HG03439 (cell line): Measurements from ENCODE around the gene SLC27A1.
"Not testable (repeated sequence)": the region's sequence is repeated elsewhere in the genome, so short reads cannot be mapped to it uniquely, and the experiment has no call there.

ENCODE experiments used
- ATAC-seq: cut with Tn5 transposase; IDR thresholded peaks from one replicate; pipeline ENCODE4 v1.9.1; 2021; ENCODE audit warnings: mild to moderate bottlenecking, moderate library complexity; ENCODE audit not compliant: unreplicated experiment

The SLC27A1 gene

DNA sequence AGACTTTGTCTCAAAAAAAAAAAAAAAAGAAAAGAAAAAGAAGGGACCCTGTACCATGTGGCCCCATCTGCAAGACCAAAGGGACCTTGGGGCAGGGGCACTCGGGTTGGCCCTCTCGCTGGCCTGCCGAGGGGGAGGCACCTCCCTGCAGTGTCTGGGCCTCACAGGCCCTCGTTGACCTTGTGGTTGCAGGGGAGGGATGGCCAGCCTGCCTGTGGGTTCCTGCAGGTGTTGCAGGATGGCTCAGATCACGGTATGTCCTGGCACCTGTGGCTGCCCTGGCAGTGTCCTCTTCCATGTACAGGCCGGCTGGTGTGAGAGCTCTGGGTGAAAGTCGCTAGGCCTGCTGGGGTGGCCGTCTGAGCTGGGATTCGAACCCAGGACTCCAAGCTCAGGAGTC, 36.4 kb downstream of the SLC27A1 start:
- ATAC-seq: no peak

DNA sequence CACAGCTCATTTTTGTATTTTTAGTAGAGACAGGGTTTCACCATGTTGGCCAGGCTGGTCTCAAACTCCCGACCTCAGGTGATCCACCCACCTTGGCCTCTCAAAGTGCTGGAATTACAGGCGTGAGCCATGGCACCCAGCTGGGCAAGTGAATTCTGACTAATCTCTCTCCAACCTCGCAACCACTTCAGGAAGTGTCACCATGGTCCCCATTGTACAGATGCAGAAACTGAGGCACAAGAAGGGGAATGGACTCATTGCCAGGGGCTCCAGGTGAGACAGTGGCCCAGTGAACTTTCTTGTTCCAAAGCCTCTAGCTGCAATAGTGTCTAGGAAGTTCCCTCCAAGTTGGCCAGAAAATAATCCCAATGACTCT, 38.2 kb downstream of the SLC27A1 start:
- ATAC-seq: not testable (repeated sequence)

- ATAC-seq: no peak
Measured at GRCh38 chr19:17510220-17510993, 40.1 kb downstream of the SLC27A1 start.

GRCh38 chr19:17511724-17512573, 41.6 kb downstream of the SLC27A1 start:
- peak; percentile 58 for ATAC-seq

DNA sequence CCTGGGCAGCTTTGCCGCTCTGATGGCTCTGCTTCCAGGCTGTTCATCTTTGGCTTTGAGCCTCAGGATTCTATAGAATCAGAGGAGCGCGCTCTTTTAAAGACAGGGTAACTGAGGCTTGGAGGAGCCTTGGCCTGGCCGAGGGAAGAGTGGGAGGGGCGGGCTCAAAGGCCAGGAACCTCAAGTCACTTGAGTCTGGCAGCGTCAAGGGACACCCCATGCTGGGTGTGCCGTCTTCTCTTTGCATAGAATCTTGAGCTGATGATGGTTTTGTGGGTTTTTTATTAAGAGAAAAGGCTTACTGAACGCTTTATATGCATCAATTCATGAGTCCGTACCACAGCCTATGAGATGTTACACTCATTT, 42.2 kb downstream of the SLC27A1 start:
- no peak for ATAC-seq

- ATAC-seq: no peak
Measured at GRCh38 chr19:17515408-17516149, 45.3 kb downstream of the SLC27A1 start.

- no peak for ATAC-seq
Measured at GRCh38 chr19:17517898-17518297, 47.6 kb downstream of the SLC27A1 start.

DNA sequence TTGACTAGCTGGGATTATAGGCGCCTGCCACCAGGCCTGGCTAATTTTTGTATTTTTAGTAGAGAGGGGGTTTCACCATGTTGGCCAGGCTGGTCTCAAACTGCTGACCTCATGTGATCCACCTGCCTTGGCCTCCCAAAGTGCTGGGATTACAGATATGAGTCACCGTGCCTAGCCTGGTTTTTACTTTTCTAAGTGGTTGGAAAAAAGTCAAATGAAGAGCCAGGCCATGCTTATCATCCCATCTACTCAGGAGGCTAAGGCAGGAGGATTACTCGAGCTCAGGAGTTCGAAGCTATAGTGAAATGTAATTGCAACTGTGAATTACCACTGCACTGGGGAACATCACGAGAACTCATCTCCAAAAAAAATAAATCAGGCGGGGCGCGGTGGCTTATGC, 48.3 kb downstream of the SLC27A1 start:
- not testable (repeated sequence) for ATAC-seq

DNA sequence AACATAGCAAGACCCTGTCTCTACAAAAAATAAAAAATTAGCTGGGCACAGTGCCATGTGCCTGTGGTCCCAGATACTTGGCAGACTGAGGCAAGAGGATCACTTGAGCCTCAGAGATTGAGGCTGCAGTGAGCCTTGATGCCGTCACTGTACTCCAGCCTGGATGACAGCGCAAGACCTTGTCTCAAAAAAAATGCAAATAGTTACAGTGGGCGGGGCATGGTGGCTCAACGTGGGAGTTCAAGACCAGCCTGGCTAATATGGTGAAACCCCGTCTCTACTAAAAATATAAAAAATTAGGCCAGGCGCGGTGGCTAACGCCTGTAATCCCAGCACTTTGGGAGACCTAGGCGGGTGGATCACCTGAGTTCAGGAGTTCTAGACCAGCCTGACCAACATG, 49.6 kb downstream of the SLC27A1 start:
- no peak for ATAC-seq

DNA sequence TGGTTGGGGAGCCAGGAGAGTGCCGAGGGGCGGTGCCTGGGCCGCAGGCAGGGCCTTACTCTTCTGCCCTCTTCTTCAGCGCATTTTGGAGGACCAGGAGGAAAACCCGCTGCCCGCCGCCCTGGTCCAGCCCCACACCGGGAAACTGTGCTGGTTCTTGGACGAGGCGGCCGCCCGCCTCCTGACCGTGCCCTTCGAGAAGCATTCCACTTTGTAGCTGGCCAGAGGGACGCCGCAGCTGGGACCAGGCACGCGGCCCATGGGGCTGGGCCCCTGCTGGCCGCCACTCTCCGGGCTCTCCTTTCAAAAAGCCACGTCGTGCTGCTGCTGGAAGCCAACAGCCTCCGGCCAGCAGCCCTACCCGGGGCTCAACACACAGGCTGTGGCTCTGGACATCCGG, 50.5 kb downstream of the SLC27A1 start:
- ATAC-seq: no peak

DNA sequence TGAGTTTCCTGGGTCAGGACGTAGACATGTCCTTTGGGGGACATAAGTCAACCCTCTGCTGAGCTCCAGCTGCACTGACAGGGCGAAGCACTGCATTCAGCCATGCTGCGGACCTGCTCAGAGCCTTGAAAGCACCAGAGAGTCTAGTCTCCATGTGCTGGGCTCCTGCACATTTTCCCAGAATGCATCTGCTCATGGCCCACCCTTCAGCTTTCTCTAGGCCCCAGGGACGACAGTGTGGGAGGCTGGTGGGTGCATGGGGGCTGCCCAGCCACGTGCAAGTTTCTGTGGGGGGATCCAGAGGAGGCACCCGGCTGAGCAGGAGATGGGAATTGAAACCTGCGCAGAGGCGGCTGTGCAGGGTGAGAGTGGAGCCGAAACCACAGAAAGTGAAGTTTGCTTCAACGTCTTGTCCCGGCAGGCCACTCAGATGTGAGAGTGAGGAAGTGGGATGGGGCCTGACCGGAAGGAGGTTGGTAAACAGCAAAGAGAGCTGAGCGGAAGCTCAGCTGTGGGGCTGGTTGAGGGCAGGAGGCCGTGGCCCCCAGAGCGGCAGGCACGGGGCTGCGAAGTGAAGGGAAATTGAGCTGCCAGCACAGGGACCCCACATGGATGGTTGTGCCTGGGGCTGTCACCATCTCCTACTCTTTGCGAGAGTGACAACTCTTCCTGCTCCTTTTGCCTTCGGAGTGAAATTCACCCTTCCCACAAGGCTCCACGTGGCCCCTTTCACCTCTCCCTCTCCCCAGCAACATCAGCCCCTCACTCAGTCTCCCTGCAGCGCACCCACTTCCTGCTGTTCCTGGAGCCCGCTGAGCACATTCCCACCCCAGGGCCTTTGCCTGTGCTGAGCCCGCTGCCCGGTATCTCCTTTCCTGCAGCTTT, 52.9 kb downstream of the SLC27A1 start:
- peak; percentile 65 for ATAC-seq

GRCh38 chr19:17524651-17525050, 54.3 kb downstream of the SLC27A1 start:
- no peak for ATAC-seq

DNA sequence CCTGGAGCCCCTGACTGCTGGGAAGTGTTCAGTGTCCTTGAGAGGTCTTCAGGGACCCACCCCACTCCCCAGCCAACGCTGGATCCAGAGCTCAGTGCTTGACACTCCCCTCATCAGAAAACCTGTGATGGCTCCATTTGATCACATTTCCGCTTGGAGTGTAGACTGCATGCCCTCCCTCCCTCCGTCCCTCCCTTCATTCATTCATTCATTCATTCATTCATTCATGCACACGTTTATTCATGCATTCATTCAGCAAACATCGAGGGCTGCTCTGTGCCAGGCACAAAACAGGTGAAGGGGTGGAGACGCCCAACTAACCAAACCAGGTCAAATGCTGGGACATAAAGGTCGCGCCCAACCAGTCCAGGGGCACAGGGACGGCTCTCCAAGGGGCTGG, 54.8 kb downstream of the SLC27A1 start:
- no peak for ATAC-seq

- ATAC-seq: no peak
Measured at GRCh38 chr19:17526922-17527321, 56.6 kb downstream of the SLC27A1 start.

GRCh38 chr19:17527326-17527725, 57.0 kb downstream of the SLC27A1 start:
- no peak for ATAC-seq

- no peak for ATAC-seq
Measured at GRCh38 chr19:17528610-17529009, 58.3 kb downstream of the SLC27A1 start.

- ATAC-seq: no peak
Measured at GRCh38 chr19:17529239-17530158, 59.2 kb downstream of the SLC27A1 start.

GRCh38 chr19:17530586-17530985, 60.3 kb downstream of the SLC27A1 start:
- ATAC-seq: no peak

DNA sequence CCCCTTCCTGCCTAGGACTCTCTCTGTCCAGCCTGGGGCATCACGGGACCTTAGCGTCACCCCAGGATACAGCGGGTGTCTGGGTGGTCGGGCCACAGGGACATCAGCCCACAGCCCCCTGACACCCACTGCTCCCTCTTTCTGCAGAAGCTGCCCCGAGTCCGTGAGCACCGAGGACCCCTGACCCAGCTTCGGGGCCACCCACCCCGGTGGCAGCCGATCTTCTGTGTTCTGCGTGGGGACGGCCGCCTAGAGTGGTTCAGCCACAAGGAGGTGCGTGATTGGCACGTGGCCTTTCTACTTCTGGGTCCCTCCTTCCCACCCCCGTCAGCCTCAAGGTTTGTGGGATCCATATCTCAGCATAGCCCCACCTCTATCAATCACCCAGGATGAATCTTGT, 61.8 kb downstream of the SLC27A1 start:
- ATAC-seq: no peak

DNA sequence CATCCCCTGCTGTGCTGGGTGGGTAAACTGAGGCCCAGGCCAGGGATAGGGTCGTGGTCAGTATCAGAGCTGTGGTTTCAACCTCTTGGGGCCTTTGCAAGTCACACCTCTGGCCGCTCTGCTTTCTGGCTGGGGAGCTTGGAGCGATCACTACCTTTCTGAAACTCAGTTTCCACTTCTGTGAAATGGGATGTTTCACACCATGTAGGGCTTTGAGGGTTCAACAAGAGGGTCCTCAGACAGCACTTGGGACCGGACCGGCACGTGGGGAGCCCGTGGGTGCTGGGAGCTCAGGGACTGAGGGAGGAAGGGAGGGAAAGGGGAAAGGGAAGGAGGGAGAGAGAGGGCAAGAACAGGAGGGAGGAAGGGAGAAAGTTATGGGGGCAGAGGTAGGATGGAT, 62.2 kb downstream of the SLC27A1 start:
- ATAC-seq: no peak
